Femur (tissue), 1 donor: ENCODE data around the gene MTG1.

Experiments used
- DNase-seq: peaks from one replicate; pipeline ENCODE4 v3.0.0-alpha.2; 2017

The MTG1 gene, protein sequence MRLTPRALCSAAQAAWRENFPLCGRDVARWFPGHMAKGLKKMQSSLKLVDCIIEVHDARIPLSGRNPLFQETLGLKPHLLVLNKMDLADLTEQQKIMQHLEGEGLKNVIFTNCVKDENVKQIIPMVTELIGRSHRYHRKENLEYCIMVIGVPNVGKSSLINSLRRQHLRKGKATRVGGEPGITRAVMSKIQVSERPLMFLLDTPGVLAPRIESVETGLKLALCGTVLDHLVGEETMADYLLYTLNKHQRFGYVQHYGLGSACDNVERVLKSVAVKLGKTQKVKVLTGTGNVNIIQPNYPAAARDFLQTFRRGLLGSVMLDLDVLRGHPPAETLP

DNA sequence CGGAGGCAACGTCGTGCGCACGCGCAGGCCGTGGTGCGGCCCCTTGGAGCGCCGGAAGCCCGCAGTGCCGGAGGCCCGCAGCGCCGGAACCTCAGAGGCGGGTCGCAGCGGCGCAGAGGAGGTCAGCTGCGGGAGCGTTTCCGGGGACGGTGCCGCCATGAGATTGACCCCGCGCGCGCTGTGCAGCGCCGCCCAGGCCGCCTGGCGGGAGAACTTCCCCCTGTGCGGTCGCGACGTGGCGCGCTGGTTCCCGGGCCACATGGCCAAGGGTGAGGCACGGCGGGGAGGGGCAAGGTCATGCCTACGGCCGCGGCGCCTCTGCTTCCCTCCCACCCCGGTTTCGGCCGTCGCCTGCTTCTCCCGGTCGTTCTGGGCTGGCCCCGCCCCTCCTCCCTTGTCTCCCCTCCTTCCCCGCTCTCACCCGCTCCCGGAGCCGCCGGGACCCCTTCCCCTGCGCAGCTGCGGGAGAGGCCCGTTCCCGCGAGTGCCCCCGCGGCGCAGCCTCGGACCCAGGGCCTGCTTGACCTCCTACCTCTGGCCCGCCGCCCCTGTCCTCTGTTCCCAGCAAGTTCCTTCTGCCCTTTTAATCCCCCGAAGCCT is at the start of gene MTG1:
MTG1 (plus strand) TSS at position 94 of the 600 bp plus-strand sequence; CDS start at position 158, 64 bp downstream.
- peak; percentile 96 for DNase-seq

DNA sequence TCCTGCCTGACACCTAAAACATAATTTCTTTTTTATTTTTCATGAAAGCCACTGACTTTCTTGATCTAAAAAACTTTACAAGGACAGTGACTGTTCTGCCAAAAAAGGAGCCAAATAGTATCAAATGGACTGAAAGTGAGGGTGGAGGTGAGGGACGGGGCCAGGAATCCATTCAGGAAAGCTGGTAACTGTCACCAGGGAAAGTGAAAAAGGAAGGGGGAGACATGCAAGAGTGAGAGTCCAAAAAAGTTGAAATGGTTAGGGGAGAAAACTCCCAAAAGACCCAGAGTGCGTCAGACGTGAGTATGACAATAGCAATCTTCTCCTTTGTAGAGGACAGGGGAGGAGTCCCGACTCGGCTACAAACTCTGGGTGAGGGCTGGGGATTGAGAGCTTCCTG is 49.7 kb upstream of the MTG1 start:
- no peak for DNase-seq

DNA sequence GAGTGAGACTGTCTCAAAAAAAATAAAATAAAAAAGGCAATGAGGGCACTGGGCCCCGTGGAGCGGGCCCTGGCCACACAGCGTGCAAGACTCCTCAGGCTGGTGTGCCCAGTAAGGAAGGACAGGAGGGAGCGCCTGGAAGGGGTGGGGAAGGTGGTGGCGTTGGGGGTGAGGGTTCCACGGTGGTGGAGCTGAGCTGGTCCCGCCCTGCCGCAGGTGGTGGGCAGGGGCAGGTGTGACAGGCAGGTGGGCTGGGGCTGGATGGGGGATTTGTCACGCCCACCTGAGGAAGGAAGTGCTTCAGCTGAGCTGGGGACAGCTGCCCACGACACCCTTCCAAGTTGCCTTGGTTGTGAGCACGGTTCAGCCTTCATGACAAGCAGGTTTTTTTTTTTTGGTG is 47.5 kb upstream of the MTG1 start:
- DNase-seq, result no peak

DNA sequence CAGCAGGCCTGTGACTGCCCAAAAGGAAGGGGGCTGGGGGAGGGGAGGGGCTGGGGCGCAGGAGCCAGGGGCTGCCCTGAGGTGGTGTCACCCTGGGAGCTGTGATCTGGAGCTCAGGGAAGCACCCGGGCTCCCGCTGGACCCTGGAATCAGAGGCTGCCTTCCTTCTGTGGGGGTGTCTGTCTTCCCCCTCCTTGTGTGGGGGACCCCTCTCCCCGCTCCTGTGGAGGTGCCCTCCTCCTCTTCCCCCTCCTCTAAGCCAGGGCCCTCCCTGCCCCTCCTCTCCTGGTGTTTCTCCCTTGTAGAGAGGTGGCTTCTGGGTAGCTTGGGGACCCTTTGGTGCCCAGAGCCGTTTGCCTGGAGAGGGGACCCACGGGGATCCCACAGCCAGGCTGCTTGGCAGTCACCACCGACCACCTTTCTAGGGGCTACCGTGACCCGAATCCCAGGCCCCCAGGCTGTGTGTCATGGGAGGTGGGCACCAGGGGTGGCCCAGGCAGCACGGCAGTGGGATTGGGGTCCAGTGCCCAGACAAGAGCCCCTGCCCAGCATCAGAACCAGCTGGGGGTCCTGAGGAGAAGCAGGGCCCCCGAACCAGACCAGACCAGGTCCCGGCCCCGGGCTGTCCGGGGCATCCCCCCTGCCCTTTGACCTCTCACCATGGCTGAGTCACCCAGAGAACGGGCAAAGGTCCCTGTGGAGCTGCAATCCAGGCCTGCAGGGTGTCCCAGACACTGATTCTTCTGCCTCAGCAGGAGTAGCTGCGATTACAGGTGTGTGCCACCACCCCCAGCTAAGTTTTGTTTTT is 46.0 kb upstream of the MTG1 start:
- DNase-seq, result no peak

DNA sequence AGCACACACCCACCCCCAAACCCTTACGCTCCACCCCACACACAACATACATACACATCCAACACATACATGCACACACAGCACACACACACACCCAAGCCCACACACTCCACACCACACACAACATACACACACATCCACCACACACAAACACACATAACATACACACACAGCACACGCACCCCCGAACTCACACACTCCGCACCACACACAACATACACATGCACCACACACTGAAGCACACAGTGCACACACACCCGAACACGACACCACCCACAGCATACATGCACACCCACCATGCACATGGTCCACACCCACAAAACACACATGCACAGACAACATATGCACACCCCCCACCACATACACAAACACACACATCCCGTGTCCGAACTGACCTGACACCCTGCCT is 44.8 kb upstream of the MTG1 start:
- DNase-seq, result no peak

DNA sequence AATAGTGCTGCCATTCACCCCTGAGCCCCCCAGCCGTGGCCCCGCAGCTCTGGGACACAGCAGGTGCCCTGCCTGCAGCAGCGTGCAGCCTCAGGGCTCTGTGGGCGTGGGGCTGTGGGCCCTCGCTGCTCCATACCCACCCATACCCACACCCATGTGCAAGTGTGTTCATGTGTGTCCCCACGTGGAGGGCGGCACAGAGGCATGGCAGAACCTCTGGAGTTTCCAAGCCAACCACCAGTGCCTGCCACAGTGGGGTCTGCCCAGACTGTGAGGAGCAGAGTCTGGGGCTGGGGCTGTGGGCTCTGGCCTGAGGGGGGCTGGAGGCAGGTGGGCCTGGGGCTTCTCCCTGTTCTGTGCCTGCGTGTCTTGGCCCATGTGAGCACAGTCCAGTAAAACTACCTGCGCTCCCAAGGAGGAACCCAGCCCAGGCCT is 44.4 kb upstream of the MTG1 start:
- no peak for DNase-seq

DNA sequence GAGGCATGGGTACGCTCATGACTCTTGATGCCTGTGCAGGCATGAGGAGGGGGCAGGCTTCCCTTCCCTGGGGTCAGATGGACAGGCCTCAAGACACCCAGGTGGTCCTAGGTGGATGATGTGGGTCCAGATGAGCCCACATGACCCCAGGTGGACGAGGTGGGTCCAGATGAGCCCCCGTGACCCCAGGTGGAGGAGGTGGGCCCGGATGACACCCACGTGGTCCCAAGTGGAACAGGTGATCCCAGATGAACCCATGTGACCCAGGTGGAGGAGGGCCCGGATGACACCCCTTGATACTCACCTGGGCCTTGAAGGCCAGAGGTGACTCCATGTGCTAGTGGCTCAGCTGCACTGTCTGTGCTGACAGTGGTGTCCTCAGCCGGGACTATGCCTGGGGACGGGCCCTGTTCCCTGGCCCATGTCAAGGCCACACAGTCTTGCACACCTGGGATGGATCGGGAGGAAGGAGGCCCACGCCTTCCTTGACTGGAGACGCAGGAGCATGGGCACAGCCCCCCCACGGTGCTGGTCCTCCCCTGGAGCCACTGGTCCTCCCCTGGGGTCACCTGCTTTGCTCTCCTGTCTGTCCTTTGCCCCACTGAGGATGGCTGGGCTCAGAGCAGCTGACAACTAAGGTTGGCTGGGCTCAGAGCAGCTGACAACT is 43.5 kb upstream of the MTG1 start:
- DNase-seq, result no peak

DNA sequence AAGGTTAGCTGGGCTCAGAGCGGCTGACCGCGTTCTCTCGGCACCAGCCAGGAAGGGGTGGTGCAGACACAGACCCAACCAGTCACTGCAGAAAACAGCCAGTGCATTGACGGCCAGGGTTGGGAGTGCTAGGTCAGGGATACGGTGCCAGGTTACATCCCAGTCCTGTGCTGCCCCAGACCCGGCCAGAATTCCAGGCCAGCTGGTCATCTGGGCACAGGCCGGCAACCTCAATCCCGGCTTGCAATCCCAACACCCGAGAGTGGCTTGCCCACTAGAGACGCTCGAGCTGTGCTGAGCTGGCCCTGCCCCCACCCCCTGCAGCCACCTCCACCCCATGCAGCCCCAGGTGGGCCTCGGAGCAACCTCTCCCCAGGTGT is 43.0 kb upstream of the MTG1 start:
- DNase-seq, result no peak

DNA sequence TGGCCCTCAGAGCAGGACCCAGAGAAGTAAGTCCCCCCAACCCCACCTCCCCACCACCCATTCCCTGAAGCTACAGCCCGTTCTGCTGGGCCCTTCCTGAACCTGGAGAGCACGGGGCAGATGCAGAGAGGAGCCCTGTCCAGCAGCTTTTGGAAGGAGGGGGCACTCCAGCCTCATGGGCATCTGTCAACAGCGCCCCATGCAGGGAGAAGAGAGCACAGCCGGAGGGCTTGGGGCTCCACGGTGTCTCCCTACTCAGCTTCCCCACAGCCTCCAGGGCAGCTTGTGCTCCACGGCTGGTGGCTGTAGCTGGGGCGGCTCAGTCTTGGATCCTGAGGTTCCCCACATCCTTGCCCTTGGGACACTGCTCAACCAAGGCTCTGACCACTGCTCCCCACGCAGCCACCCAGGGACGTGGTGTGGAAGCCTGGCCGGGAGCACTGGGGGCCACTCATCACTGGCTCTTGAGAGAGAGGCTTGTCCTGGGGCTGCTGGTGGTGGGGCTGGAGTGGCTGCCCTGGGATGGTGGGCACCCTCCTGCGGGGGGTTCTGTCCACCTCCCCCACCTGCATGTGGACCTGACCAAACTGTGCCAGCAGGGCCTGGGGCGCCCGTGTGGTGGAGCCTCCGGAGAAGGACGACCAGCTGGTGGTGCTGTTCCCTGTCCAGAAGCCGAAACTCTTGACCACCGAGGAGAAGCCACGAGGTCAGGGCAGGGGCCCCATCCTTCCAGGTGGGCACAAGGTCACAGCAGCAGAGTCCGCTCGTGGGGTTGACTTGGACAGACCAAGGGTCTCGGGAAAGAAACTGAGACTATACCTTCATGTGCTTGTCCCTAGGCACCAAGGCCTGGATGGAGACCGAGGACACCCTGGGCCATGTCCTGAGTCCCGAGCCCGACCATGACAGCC is 42.3 kb upstream of the MTG1 start:
- no peak for DNase-seq

DNA sequence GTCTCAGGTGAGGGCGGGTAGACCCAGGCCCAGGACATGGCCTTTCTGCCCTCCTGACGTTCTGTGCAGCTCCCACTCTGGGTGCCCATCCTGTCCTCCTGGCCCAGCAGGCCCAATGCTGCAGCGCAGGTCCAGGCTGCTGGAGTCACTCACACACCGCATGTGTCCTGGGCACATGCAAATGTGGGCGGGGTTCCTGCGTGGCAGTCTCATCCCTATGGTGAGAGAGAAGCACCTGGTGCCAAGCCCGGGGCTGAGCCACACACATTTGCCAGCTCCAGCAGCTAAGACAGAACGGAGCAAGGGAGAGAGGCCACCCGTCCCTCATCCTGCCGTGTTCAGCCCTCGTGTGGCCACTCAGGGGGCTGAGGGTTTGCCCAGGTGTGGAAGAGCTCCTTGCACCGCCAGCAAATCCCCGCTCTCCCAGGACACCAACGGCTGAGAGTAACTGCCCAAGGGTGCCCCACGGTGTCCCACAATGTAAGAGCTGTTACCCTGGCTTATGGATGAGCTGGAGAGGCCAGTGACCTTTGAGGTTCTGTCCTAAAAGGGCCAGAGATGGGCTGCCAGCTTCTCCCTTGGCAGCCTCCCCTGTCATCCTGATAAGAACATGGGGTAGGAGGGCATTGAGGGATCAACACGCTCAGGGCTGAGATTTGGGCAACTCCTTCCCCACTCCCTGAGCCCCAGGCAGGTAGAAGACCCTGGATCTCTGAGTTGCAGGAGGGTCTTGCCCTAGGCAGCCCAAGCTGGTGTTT is 40.6 kb upstream of the MTG1 start:
- DNase-seq, result no peak

DNA sequence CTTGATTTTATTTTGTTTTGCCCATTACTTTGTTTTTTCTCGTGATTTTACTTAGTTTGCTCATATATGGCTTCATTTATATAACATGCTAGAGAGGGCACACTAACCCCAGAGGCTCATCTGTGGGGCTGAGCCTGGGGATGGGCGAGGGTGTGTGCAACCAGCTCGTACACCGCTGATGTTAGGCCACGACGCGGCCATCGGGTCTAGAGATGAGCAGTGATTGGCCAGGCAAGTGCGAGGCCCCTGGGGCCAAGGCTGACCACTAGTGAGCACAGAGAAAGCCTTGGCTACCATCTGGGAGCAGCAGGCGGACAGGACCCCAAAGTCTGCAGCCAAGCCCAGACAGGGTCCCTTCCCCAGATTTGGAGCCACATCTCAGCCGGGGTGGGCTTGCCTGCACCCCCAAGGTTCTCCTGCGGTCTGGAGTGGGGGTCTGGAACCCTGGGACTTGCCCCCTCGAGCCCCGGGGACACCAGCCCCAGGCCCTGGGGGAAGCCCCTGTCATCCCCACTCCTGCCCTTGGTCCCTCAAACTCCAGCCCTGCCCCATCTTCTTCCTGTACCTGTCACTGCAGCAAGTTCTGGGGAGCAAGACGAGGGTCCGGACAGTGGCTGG is 39.9 kb upstream of the MTG1 start:
- no peak for DNase-seq

DNA sequence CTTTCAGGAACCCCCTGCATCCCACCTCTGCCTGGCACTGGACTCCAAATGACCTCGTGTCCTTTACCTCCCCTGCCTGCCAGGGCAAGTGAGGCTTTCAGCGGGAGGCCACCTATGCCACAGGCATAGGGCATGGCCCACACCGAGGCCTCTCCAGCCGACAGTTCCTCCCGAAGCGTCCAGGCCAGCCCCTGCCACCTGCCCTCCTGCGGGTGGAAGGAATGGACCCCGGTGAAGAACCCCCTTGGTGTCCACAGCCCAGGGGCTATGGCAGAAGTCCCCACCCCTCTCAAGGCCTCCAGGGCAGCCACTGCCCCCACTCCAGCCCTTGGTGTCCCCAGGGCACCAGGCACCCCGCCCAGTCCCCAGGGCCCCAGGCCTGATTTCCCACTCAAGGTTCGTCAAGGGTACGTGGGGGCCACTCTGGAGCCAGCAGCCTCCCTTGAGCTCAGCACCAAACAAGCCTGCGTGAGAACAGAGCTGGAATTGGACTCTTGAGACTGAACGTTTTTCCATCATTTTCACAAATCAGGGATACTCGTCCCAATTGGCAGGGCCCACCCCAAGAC is 39.2 kb upstream of the MTG1 start:
- no peak for DNase-seq

DNA sequence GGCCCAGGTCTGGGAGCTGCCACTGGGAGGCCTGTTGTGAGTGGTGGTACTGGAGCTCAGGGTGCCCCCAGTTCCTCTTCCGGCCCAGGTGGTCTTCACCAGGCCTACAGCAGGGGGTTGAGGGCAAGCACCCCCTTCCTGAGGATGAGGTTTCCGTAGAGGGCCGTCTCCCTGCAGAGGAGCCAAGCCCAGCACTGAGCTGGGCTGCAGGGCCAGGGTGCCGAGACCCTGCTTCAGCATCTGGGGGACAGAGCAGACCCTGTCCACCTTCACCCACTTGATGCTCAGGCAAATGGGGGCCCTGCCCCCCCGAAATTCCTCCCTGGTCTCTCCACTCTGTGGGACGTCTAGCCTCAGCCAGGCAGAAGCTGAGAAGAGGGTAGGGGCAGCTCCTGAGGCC is 38.7 kb upstream of the MTG1 start:
- DNase-seq, result no peak

DNA sequence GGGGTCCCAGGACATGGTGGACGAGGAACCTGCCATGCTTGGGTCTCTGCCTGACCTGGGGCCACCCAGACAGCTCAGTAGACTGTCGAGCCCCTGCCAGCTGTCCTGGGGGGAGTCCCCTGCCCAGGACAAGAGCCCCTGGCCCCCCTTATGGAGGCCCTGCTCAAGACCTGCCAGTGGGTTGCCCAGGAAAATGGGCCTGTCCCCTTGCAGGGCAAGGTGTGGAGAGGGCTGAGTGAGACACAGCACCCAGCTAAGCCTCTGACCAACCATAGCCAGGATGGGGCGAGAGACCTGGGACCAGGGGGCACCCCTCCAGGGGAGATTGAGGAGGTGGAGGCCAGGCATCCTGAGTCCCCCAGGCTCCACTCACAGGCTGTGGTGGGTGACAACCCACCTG is 38.0 kb upstream of the MTG1 start:
- DNase-seq, result no peak

DNA sequence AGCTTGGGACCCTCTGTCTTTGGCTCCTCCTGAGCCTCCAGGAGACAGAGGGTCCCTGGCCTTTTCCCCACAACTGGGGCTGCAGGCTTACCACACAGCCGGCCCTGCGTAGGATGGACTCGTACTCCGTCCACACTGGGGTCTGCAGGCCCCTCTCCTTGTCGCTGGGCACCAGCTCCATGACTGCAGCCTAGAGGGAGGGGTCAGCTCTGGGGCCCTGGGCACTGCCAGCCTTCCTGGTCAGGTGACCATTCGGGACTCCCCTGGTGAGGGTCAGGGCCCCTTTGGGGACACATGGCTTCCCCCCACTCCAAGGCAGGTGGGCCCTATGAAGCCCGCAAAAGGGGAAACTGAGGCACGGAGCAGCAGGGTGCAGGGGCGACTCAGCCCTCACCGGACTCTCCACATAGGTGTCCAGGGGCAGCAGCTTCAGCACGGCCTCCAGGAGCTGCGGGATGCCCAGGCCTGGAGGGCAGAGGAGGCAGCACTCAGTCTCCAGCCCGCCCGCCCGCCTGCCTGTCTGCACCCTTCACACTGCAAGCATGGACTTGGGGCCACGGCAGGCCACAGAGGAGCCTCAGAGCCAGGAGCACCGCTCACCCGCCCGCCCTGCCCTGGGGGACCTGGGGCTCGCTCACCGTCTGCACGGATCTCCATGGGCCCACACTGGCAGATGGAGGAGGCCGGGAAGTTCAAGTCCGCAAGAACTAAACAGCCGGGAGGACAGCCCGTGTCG is 37.2 kb upstream of the MTG1 start:
- DNase-seq, result no peak

DNA sequence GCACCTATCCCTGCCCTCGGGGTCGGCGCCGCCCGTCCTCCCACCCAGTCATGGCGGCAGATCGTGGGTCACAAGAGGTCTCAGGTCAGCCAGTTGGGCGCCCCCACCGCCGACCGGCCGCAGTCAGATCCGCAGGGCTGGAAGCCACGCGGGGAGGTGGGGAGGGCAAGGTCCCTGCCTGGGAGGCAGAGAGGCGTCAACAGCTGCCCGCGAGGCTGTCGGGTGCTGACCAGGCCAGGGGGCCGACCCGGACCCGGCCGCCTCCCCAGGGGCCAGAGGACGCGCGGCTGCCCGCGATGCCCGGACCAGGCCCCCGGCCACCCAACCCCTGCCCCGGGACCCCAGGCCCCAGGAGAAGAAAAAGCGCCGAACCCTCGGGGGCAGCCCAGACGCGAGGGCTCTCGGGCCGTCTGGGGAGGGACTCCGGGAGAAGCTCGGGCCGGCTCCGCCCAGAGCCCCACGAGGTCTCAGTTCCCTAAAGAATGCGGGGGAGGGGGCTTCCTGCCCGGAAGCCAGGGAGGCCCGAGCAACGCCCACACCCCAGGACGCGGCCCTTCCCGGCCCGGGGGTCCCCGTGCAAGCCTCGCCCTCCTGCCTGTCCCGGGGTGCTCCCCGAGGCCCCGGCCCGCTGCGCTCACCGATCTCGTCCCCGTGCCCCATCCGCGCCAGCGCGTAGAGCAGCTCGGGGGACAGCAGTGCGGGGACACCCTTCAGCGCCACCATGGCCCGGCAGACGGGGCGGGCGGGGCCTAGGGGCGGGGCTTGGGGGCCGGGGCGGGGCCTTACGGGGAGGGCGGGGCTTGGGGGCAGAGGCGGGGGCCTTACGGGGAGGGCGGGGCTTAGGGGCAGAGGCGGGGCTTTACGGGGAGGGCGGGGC is 36.4 kb upstream of the MTG1 start, which contains the start of gene FUOM:
FUOM (minus strand) TSS at position 735 of the 877 bp plus-strand sequence; CDS start at position 723, 12 bp downstream.
- peak; percentile 65 for DNase-seq

DNA sequence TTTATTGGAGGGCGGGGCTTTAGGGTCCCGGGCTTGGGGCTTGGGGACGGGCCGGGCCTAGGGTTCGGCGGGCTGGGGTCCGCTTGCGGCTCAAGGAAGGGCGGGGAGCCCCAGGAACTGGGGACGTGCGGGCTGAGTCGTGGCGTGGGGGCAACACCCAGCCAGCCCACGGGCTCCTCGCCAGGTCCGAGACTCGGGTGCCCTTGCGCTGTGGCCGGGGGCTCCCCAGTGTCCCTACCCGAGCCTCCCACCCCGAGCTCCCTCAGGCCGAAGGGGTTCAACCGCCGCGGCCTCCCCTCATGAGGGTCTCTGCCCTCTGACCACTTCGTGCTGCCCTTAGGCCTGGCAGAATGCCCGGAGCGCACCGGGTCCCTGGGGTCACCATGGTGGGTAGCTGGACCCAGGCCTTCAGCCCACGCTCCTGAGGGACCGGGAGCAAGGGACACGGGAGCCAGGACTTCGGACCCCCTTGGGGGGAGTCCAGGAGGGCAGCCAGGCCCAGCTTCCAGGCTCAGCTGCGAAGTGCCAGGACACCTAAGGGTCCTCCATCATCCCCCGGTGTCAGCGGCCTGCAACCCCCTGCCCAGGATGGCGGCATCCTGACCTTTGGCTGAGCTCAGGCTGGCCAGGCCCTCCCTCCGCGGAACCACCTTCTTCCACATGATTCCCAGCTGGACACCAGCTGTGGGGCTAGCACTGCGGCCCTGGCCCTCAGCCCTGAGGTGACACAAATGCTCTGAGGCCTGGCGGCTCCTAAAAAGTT is 35.6 kb upstream of the MTG1 start:
- no peak for DNase-seq

DNA sequence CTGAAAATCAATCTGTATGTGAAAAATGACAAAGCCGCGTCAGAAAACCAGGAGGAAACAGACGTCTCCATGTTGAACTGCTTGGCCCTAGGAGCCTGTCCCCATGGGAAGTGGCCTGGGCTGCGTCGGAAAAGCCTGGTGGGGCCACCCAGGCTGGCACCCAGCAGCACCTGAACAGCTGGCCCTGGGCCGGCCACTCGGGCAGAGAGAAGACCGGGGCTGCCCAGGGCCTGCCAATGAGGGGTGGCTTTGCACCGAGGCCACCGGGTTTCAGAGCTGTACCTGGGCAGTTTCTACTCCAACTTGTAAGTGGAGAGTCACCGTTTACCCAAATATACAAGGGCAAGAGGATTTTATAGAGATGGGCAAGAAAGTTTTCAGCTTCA is 35.0 kb upstream of the MTG1 start:
- DNase-seq, result no peak
